Astrocyte (in vitro differentiated cells and primary cell): ENCODE measurements around the gene SLC7A10. TPM values are rescaled to one million over a fixed set of nuclear protein-coding genes. Genes with fewer than 3 reads are reported as not detected.
A peak's percentile ranks its signal among the peaks of the same experiment; 100 is the strongest.
"Not testable (repeated sequence)": the region's sequence is repeated elsewhere in the genome, so short reads cannot be mapped to it uniquely, and the experiment has no call there.

Experiments
- DNase-seq: peaks from one replicate; pipeline ENCODE4 v3.0.0-alpha.2; 2010; ENCODE audit warnings: low read depth
- FAIRE-seq: peaks from 2 replicates; lab custom pipeline; 2011; peaks lifted over from hg19 to GRCh38; lab: Jason Lieb, UNC
- H2AFZ ChIP-seq: 2 replicates; pipeline ENCODE4 v1.6.0; 2012; ENCODE audit warnings: low read depth, low read length, inconsistent platforms
- H3K27ac ChIP-seq: 2 replicates; pipeline ENCODE4 v1.5.1; 2011; ENCODE audit warnings: low read depth, low read length, inconsistent platforms
- H3K27me3 ChIP-seq: 2 replicates; pipeline ENCODE4 v1.6.0; 2011; ENCODE audit warnings: low read length, inconsistent platforms; ENCODE audit not compliant: insufficient read depth
- H3K36me3 ChIP-seq: 2 replicates; pipeline ENCODE4 v1.5.1; 2011; ENCODE audit warnings: low read length, inconsistent platforms; ENCODE audit not compliant: insufficient read depth
- H3K4me1 ChIP-seq: 2 replicates; pipeline ENCODE4 v1.5.1; 2011; ENCODE audit warnings: low read length, inconsistent platforms; ENCODE audit not compliant: insufficient read depth
- H3K4me2 ChIP-seq: 2 replicates; pipeline ENCODE4 v1.6.0; 2012; ENCODE audit warnings: low read length, inconsistent platforms
- H3K4me3 ChIP-seq: 2 replicates; pipeline ENCODE4 v1.5.1; 2011; ENCODE audit warnings: low read depth, mild to moderate bottlenecking, low read length, inconsistent platforms; ENCODE audit not compliant: insufficient read depth
- H3K79me2 ChIP-seq: 2 replicates; pipeline ENCODE4 v1.6.0; 2012; ENCODE audit warnings: mild to moderate bottlenecking, low read length, inconsistent platforms; ENCODE audit not compliant: insufficient read depth
- H3K9ac ChIP-seq: 2 replicates; pipeline ENCODE4 v1.6.0; 2012; ENCODE audit warnings: mild to moderate bottlenecking, low read length, inconsistent platforms
- H3K9me3 ChIP-seq: 2 replicates; pipeline ENCODE4 v1.5.1; 2012; ENCODE audit warnings: low read depth, mild to moderate bottlenecking, low read length, inconsistent platforms; ENCODE audit not compliant: insufficient read depth
- H4K20me1 ChIP-seq: 2 replicates; pipeline ENCODE4 v1.6.0; 2012; ENCODE audit warnings: low read length, inconsistent platforms; ENCODE audit not compliant: insufficient read depth
- H3K27ac Mint-ChIP-seq: one replicate; pipeline ENCODE4 v1.8.0; 2021; ENCODE audit warnings: mild to moderate bottlenecking, mixed read lengths; ENCODE audit not compliant: unreplicated experiment
- H3K27me3 Mint-ChIP-seq: one replicate; pipeline ENCODE4 v1.8.0; 2021; ENCODE audit warnings: low read depth, mixed read lengths; ENCODE audit not compliant: unreplicated experiment
- H3K36me3 Mint-ChIP-seq: one replicate; pipeline ENCODE4 v1.8.0; 2021; ENCODE audit warnings: low read depth, mixed read lengths; ENCODE audit not compliant: unreplicated experiment
- H3K4me1 Mint-ChIP-seq: one replicate; pipeline ENCODE4 v1.8.0; 2021; ENCODE audit warnings: low read depth, mixed read lengths; ENCODE audit not compliant: unreplicated experiment
- H3K4me3 Mint-ChIP-seq: one replicate; pipeline ENCODE4 v1.8.0; 2021; ENCODE audit warnings: mild to moderate bottlenecking, moderate library complexity, mixed read lengths; ENCODE audit not compliant: unreplicated experiment
- H3K9me3 Mint-ChIP-seq: one replicate; pipeline ENCODE4 v1.8.0; 2021; ENCODE audit warnings: mild to moderate bottlenecking, mixed read lengths; ENCODE audit not compliant: unreplicated experiment
- EZH2 ChIP-seq: IDR thresholded peaks from 2 replicates; pipeline ENCODE4 v1.6.1; 2012; ENCODE audit warnings: mild to moderate bottlenecking, low read length, inconsistent platforms; ENCODE audit not compliant: insufficient read depth
- total RNA-seq: library from RNA; stranded (reverse); gene quantifications from 2 replicates; pipeline ENCODE4 v1.2.1, GENCODE V29; 2021
- TF ChIP-seq, protein P1 (sequence below): IDR thresholded peaks from 2 replicates; pipeline ENCODE4 v1.5.1; 2011; ENCODE audit warnings: low read depth, mild to moderate bottlenecking, inconsistent platforms, low read length, moderate library complexity; ENCODE audit not compliant: insufficient read depth

The SLC7A10 gene
- total RNA-seq, 1 donor from 2014 or later: 0.61 TPM

- FAIRE-seq (no peak), DNase-seq (no peak)
- no peaks in the 10 kb centered on the region for H3K79me2 ChIP-seq
- TF ChIP-seq EZH2: no peak
- TF ChIP-seq, protein P1, sequence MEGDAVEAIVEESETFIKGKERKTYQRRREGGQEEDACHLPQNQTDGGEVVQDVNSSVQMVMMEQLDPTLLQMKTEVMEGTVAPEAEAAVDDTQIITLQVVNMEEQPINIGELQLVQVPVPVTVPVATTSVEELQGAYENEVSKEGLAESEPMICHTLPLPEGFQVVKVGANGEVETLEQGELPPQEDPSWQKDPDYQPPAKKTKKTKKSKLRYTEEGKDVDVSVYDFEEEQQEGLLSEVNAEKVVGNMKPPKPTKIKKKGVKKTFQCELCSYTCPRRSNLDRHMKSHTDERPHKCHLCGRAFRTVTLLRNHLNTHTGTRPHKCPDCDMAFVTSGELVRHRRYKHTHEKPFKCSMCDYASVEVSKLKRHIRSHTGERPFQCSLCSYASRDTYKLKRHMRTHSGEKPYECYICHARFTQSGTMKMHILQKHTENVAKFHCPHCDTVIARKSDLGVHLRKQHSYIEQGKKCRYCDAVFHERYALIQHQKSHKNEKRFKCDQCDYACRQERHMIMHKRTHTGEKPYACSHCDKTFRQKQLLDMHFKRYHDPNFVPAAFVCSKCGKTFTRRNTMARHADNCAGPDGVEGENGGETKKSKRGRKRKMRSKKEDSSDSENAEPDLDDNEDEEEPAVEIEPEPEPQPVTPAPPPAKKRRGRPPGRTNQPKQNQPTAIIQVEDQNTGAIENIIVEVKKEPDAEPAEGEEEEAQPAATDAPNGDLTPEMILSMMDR: no peak
- H3K4me3 ChIP-seq: no peak overlapping the region
- H3K27ac ChIP-seq: no peak overlapping the region
- H3K27me3 ChIP-seq: peaks cover 47% of the 10 kb centered on the region
- peaks cover 16% of the 10 kb centered on the region for H4K20me1 ChIP-seq
- H3K9ac ChIP-seq: no peak overlapping the region
- Mint-ChIP-seq H3K27ac (no peak overlapping the region), H3K36me3 (peaks cover 4% of the 10 kb centered on the region), H3K27me3 (peaks cover 67% of the 10 kb centered on the region), H3K4me3 (no peak overlapping the region), H3K4me1 (peaks cover 6% of the 10 kb centered on the region), H3K9me3 (peaks cover 24% of the 10 kb centered on the region)
- H2AFZ ChIP-seq: no peak overlapping the region
- no peak overlapping the region for H3K4me2 ChIP-seq
- peaks cover 4% of the 10 kb centered on the region for H3K9me3 ChIP-seq
- H3K36me3 ChIP-seq: no peaks in the 10 kb centered on the region
- no peaks in the 10 kb centered on the region for H3K4me1 ChIP-seq
Measured at GRCh38 chr19:33224694-33225457, 774 bp downstream of the SLC7A10 start.

GRCh38 chr19:33222255-33222654 is 3.4 kb downstream of the SLC7A10 start:
- H3K9me3 Mint-ChIP-seq, H3K4me3 Mint-ChIP-seq, H3K4me3 ChIP-seq, H3K9ac ChIP-seq, H3K4me1 Mint-ChIP-seq, H3K79me2 ChIP-seq, FAIRE-seq, H3K9me3 ChIP-seq, DNase-seq, H3K27ac ChIP-seq, H3K27ac Mint-ChIP-seq, H3K4me2 ChIP-seq, H3K36me3 Mint-ChIP-seq, H2AFZ ChIP-seq, H3K4me1 ChIP-seq, H3K36me3 ChIP-seq: not testable (repeated sequence)
- H3K27me3 Mint-ChIP-seq: peaks cover 54% of the 10 kb centered on the region
- H4K20me1 ChIP-seq: peaks cover 17% of the 10 kb centered on the region
- H3K27me3 ChIP-seq: peaks cover 38% of the 10 kb centered on the region

GRCh38 chr19:33221638-33222037 is 4.0 kb downstream of the SLC7A10 start:
- Histone ChIP-seq H3K79me2 (no peaks in the 10 kb centered on the region), H3K9ac (no peak overlapping the region), H3K4me3 (no peak overlapping the region), H2AFZ (no peak overlapping the region), H3K4me2 (no peak overlapping the region), H3K27ac (no peak overlapping the region), H4K20me1 (peaks cover 19% of the 10 kb centered on the region), H3K36me3 (no peaks in the 10 kb centered on the region), H3K4me1 (peaks cover 5% of the 10 kb centered on the region), H3K9me3 (no peaks in the 10 kb centered on the region), H3K27me3 (peaks cover 41% of the 10 kb centered on the region)
- FAIRE-seq: no peak
- H3K27me3 Mint-ChIP-seq: peaks cover 50% of the 10 kb centered on the region
- peaks cover 5% of the 10 kb centered on the region for H3K9me3 Mint-ChIP-seq
- DNase-seq: peak; percentile 20
- peaks cover 2% of the 10 kb centered on the region for H3K36me3 Mint-ChIP-seq
- peaks cover 3% of the 10 kb centered on the region for H3K4me1 Mint-ChIP-seq
- no peak overlapping the region for H3K27ac Mint-ChIP-seq
- no peak for TF ChIP-seq EZH2
- TF ChIP-seq, protein P1: no peak
- H3K4me3 Mint-ChIP-seq: no peak overlapping the region
